BJ (cell line): ENCODE data around the gene RPN1. TPM values are rescaled to one million over a fixed set of nuclear protein-coding genes. Genes with fewer than 3 reads are reported as not detected.
"Not testable (repeated sequence)": the region's sequence is repeated elsewhere in the genome, so short reads cannot be mapped to it uniquely, and the experiment has no call there.

Source experiments
- CTCF ChIA-PET: fragments of 350-600 bp; formaldehyde crosslinking; extraction: SDS; loops from one replicate; lab custom pipeline; 2021; ENCODE audit warnings: antibody characterized with exemption, inconsistent platforms; lab: Yijun Ruan, JAX
- POLR2A ChIA-PET: fragments of 300-600 bp; sonication (Branson Sonifier 250); formaldehyde crosslinking; extraction: SDS; loops from one replicate; lab custom pipeline; 2021; ENCODE audit warnings: antibody characterized with exemption; lab: Charles Lee
- DNase-seq: peaks from one replicate; pipeline ENCODE4 v3.0.0-alpha.2; 2011; ENCODE audit warnings: low read depth
- H3K27me3 ChIP-seq: 2 replicates; pipeline ENCODE4 v1.6.0; 2011; ENCODE audit warnings: low read length; ENCODE audit not compliant: control insufficient read depth, insufficient read depth
- H3K36me3 ChIP-seq: 2 replicates; pipeline ENCODE4 v1.5.1; 2011; ENCODE audit warnings: low read length; ENCODE audit not compliant: control insufficient read depth, insufficient read depth
- H3K4me3 ChIP-seq: 2 replicates; pipeline ENCODE4 v1.5.1; 2011; ENCODE audit warnings: low read depth, mild to moderate bottlenecking, control low read depth, low read length
- CTCF ChIP-seq: IDR thresholded peaks from 2 replicates; pipeline ENCODE4 v1.5.1; 2011; ENCODE audit warnings: low read depth, mild to moderate bottlenecking, control low read depth, inconsistent platforms, low read length, moderate library complexity; ENCODE audit not compliant: insufficient read depth
- polyA plus RNA-seq: library from polyadenylated mRNA; depleted of rRNA; stranded (reverse); fragments of >200 nt; gene quantifications from 2 replicates; pipeline ENCODE4 v1.2.3, GENCODE V29; 2011

The RPN1 gene
- polyA plus RNA-seq, 1 experiment: 370 TPM

- ChIA-PET CTCF (interaction anchor here (0.6 to 1.3 kb wide), 5 partner anchors 15 to 213 kb away, joined by 3 to 4 read pairs (median 4); no protein-coding TSS in a partner anchor), POLR2A (no interaction called here)
Measured at GRCh38 chr3:128665362-128666021, 14.9 kb upstream of the RPN1 start.

GRCh38 chr3:128663151-128663550, 12.5 kb upstream of the RPN1 start:
- H3K4me3 ChIP-seq: no peak overlapping the region
- H3K36me3 ChIP-seq: no peaks in the 10 kb centered on the region
- no peak for TF ChIP-seq CTCF
- ChIA-PET CTCF (no interaction called here), POLR2A (no interaction called here)
- no peaks in the 10 kb centered on the region; the same call in 1 of the 2 replicates for H3K27me3 ChIP-seq
- DNase-seq: no peak

More at GRCh38 chr3:128665362-128666021, 14.9 kb upstream of the RPN1 start:
- Histone ChIP-seq H3K36me3 (no peaks in the 10 kb centered on the region), H3K27me3 (no peaks in the 10 kb centered on the region; the same call in 1 of the 2 replicates), H3K4me3 (no peak overlapping the region)
- TF ChIP-seq CTCF: no peak
- no peak for DNase-seq

- ChIA-PET CTCF (interaction anchor here (1.0 kb wide), 1 partner anchor 25 kb away, joined by 3 read pairs; no protein-coding TSS in a partner anchor), POLR2A (no interaction called here)
- TF ChIP-seq CTCF: no peak
- Histone ChIP-seq H3K4me3 (no peak overlapping the region), H3K27me3 (no peaks in the 10 kb centered on the region), H3K36me3 (no peaks in the 10 kb centered on the region)
- no peak for DNase-seq
Measured at GRCh38 chr3:128655531-128655930, 4.9 kb upstream of the RPN1 start.

GRCh38 chr3:128653993-128654805, 3.6 kb upstream of the RPN1 start:
- POLR2A ChIA-PET, H3K4me3 ChIP-seq, H3K27me3 ChIP-seq, H3K36me3 ChIP-seq, DNase-seq: not testable (repeated sequence)
- CTCF ChIA-PET: interaction anchor here (0.6 to 1.4 kb wide), 4 partner anchors 19 to 174 kb away, joined by 3 to 4 read pairs (median 3); no protein-coding TSS in a partner anchor

GRCh38 chr3:128653383-128653992, 2.9 kb upstream of the RPN1 start:
- CTCF ChIA-PET: interaction anchor here (0.6 to 1.4 kb wide), 4 partner anchors 19 to 201 kb away, joined by 3 to 4 read pairs (median 3); no protein-coding TSS in a partner anchor
- TF ChIP-seq CTCF: peak; percentile 12; the same call in 1 of the 2 replicates
- H3K27me3 ChIP-seq, POLR2A ChIA-PET, H3K4me3 ChIP-seq, DNase-seq, H3K36me3 ChIP-seq: not testable (repeated sequence)
